Iris pigment epithelial cell (primary cell): ENCODE results near the gene IL10RB.
"Not testable (repeated sequence)": the region's sequence is repeated elsewhere in the genome, so short reads cannot be mapped to it uniquely, and the experiment has no call there.

Experiments used
- DNase-seq: peaks from one replicate; pipeline ENCODE4 v3.0.0-alpha.2; 2011; ENCODE audit warnings: low read depth

IL10RB gene

GRCh38 chr21:33302055-33302454, 35.9 kb downstream of the IL10RB start:
- DNase-seq, result no peak

DNA sequence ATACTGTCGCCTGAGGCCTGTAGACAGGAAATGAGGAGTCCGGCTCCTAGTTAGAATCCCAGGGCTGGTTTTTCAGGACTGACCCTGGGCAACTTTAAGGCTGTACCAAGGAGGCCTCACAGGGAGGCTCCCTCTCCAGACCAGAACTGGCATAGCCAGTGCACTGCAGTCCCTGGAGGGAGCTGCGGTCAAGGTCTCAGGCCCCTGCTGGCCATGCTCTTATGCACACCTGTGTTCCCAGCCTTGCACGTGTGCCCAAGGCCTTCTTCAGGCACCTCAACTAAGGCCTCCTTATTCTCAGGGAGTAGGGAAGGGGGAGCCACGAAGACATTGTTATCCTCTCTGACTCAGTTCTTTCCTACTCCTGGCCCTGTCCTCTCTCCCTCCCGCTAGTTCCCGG, 36.6 kb downstream of the IL10RB start:
- DNase-seq, result no peak

DNA sequence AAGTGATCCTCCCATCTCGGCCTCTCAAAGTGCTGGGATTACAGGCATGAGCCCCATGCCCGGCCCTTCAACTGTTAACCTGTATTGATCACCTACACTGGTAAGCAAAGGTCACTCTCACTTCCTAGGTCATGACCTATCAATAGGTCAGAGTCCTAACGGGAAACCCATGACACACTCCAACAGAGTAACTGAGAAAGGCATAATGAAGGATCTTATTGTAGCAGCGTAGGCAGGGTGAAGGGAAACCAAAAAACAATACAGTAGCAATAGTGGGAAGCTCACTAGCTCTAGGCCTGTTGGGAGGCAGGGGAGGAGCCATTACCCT, 39.1 kb downstream of the IL10RB start:
- DNase-seq, result no peak

DNA sequence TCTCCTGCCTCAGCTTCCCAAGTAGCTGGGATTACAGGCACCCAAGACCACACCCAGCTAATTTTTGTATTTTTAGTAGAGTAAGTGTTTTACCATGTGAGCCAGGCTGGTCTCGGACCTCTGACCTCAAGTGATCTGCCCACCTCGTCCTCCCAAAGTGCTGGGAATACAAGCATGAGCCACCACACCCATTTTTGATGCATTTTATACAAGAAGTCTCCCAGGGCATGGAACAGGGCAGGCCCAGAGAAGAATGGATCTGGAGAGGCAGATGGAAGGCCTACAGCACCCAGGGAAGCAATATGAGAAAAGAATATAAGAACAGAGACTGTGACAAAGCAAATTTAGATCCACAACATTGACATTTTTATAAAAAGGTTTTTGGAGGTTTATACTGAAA, 39.8 kb downstream of the IL10RB start:
- DNase-seq, result no peak

- DNase-seq, result peak; percentile 31
Measured at GRCh38 chr21:33308586-33309490, 42.7 kb downstream of the IL10RB start.

GRCh38 chr21:33309778-33310177, 43.6 kb downstream of the IL10RB start:
- DNase-seq, result no peak

DNA sequence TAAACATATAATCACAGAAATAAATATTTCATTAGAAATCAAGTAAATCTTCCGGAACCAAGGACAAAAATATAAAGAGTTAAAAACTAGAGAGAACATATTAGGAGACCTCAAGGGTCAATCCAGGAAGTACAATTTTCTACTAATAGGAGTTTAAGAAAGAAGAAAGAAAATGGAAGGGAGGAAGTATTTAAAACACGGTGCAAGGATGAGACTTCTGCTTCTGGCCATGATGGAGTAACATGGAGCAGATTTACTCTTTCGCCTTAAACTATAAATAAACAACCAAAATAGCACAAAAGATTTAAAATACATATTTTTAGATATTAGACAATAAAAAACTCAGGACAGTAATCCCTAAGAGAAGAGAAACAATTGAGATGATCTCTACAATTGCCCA, 46.0 kb downstream of the IL10RB start:
- no peak for DNase-seq

DNA sequence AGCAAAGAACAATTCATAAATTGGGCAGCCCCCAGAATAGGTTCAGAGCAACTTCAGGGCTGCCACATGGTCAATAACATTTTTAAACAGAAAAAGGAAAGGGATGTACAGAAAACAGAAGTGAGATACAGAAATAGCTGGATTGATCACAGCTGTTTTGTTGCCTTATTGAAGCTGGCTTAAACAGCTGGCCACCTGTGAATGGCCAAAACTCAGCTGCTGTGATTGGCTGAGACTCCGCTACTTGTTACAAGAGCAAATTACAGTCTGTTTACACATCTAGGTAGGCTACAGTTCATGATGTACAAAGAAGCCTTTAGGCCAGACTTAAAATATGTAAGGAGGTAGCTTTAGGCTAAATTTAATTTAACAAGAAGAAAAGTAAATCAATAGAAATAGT, 47.0 kb downstream of the IL10RB start:
- no peak for DNase-seq

GRCh38 chr21:33313611-33314010, 47.4 kb downstream of the IL10RB start:
- no peak for DNase-seq

GRCh38 chr21:33314111-33314510, 47.9 kb downstream of the IL10RB start:
- peak; percentile 72 for DNase-seq

DNA sequence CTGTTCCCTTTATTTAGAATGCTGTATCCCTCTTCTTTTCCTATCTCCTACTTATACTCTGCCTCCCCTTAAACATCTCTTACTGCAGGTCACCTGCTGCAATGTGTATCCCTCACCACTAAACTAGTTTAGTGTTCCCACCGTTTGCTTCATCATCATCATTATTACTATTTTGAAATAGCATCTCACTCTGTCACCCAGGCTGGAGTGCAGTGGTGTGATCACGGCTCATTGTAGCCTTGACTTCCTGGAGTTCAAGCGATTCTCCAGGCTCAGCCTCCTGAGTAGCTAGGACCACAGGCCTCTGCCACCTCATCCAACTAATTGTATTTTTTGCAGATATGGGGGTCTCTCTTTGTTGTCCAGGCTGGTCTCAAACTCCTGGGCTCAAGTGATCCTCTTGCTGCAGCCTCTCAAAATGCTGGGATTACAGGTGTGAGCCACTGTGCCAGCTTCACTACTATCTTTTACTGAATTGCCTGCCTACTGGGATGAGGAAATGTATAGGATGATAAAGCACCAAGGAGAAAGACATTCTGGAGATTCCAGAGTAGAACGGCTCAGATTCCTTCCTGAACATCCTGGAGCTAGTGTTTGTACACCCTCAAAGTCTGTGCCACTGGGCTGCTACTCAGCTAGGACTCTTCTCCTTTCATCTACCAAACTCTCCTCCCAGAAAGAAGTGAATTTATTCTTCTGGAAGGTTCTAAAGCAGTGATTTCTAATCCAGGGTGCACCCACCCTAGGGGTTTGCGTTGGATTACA, 50.0 kb downstream of the IL10RB start:
- DNase-seq, result no peak

- no peak for DNase-seq
Measured at GRCh38 chr21:33317145-33317544, 51.0 kb downstream of the IL10RB start.

- DNase-seq, result no peak
Measured at GRCh38 chr21:33317786-33318486, 51.8 kb downstream of the IL10RB start.

DNA sequence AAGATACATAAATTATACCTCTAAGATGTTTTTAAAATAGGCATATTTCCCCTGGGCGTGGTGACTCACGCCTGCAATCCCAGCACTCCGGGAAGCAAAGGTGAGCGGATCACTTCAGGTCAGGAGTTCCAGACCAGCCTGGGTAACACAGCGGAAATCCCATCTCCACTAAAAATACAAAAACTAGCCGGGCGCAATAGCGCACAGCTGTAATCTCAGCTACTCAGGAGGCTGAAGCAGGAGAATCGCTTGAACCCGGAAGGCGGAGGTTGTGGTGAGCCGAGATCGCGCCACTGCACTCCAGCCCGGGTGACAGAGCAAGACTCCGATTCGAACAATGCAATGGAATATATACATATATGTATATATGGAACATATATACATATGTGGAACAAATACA, 54.8 kb downstream of the IL10RB start:
- DNase-seq, result not testable (repeated sequence)

- not testable (repeated sequence) for DNase-seq
Measured at GRCh38 chr21:33323610-33324009, 57.4 kb downstream of the IL10RB start.

GRCh38 chr21:33324291-33325221, 58.4 kb downstream of the IL10RB start, which contains the start of gene IFNAR1:
TSS of gene IFNAR1 (plus strand) at chr21:33324970. CDS start at chr21:33325056, 86 bp downstream.
- peak; percentile 99 for DNase-seq

- DNase-seq, result peak; percentile 77
Measured at GRCh38 chr21:33325222-33326067, 59.3 kb downstream of the IL10RB start.

GRCh38 chr21:33327326-33327725, 61.2 kb downstream of the IL10RB start:
- DNase-seq, result no peak

- DNase-seq, result no peak
Measured at GRCh38 chr21:33327792-33328433, 61.7 kb downstream of the IL10RB start.

DNA sequence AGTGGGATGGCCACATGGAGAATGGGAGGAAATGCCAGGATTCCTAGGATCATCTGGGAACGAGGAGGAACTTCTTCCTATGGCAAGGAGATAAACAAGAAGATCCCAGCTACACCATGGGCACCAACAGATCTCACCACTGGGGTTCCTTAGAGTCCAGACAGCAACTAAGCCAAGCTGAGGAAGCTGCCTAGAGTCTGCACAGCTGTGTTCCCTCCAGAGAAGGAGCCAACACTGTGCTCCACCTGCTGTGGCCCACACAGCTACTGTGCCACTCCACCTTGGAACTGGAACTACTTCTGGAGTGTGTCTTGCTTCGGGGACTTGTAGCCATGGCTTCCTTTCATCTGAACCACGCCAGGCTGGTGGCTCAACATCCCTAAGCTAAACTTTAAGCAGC, 64.6 kb downstream of the IL10RB start:
- no peak for DNase-seq
